GM18858 (cell line): ENCODE measurements around the gene NCKAP5.

Experiments
- ATAC-seq: cut with Tn5 transposase; IDR thresholded peaks from one replicate; pipeline ENCODE4 v1.9.1; 2021; ENCODE audit not compliant: unreplicated experiment

NCKAP5 gene

GRCh38 chr2:132923787-132924186 is 644.5 kb downstream of the NCKAP5 start:
- no peak for ATAC-seq

GRCh38 chr2:132915812-132916549 is 652.3 kb downstream of the NCKAP5 start:
- peak; percentile 57 for ATAC-seq

- ATAC-seq, result no peak
Measured at GRCh38 chr2:132911726-132912724, 656.2 kb downstream of the NCKAP5 start.

- no peak for ATAC-seq
Measured at GRCh38 chr2:132910432-132910831, 657.8 kb downstream of the NCKAP5 start.

GRCh38 chr2:132909427-132909826 is 658.8 kb downstream of the NCKAP5 start:
- ATAC-seq, result no peak

GRCh38 chr2:132904142-132904842 is 664.0 kb downstream of the NCKAP5 start:
- no peak for ATAC-seq

GRCh38 chr2:132902626-132903025 is 665.6 kb downstream of the NCKAP5 start:
- no peak for ATAC-seq

- no peak for ATAC-seq
Measured at GRCh38 chr2:132901661-132902060, 666.6 kb downstream of the NCKAP5 start.

GRCh38 chr2:132897111-132897510 is 671.2 kb downstream of the NCKAP5 start:
- no peak for ATAC-seq

- no peak for ATAC-seq
Measured at GRCh38 chr2:132896073-132896472, 672.2 kb downstream of the NCKAP5 start.

GRCh38 chr2:132891498-132891897 is 676.8 kb downstream of the NCKAP5 start:
- no peak for ATAC-seq

GRCh38 chr2:132886574-132886973 is 681.7 kb downstream of the NCKAP5 start:
- no peak for ATAC-seq

- no peak for ATAC-seq
Measured at GRCh38 chr2:132884705-132885104, 683.6 kb downstream of the NCKAP5 start.

GRCh38 chr2:132884292-132884691 is 684.0 kb downstream of the NCKAP5 start:
- ATAC-seq, result no peak

- ATAC-seq, result no peak
Measured at GRCh38 chr2:132883430-132883829, 684.8 kb downstream of the NCKAP5 start.

- no peak for ATAC-seq
Measured at GRCh38 chr2:132881546-132881945, 686.7 kb downstream of the NCKAP5 start.

GRCh38 chr2:132877923-132878322 is 690.3 kb downstream of the NCKAP5 start:
- ATAC-seq, result no peak

- ATAC-seq, result no peak
Measured at GRCh38 chr2:132876745-132877391, 691.4 kb downstream of the NCKAP5 start.

GRCh38 chr2:132875193-132875592 is 693.1 kb downstream of the NCKAP5 start:
- ATAC-seq, result no peak

GRCh38 chr2:132873738-132874137 is 694.5 kb downstream of the NCKAP5 start:
- no peak for ATAC-seq

- ATAC-seq, result no peak
Measured at GRCh38 chr2:132871831-132872230, 696.4 kb downstream of the NCKAP5 start.
